Naive thymus-derived CD4-positive, alpha-beta T cell (primary cell): ENCODE data around the gene XYLT2. TPM values are rescaled to one million over a fixed set of nuclear protein-coding genes. Genes with fewer than 3 reads are reported as not detected.

Source experiments
- ATAC-seq: fragments of 150-1000 bp; cut with Tn5 transposase; 2 replicates; pipeline ENCODE4 v1.10.0; 2021; ENCODE audit warnings: mild to moderate bottlenecking, moderate library complexity
- CTCF ChIA-PET: fragments of 350-600 bp; sonication (Branson Sonifier 250); formaldehyde crosslinking; loops from one replicate; lab custom pipeline; 2021; ENCODE audit warnings: antibody characterized with exemption; lab: Charles Lee
- POLR2A ChIA-PET: fragments of 350-600 bp; sonication (Branson Sonifier 250); formaldehyde crosslinking; loops from one replicate; lab custom pipeline; 2021; ENCODE audit warnings: antibody characterized with exemption, inconsistent platforms; lab: Charles Lee
- DNase-seq, 9 donors: peaks; one replicate each; pipeline versions ENCODE4 v3.0.0 to v3.0.0-alpha.2; 2020 to 2022; ENCODE audit warnings: mixed read lengths in 1 of 9
- H3K27ac ChIP-seq: one replicate; pipeline ENCODE4 v1.7.0; 2013; ENCODE audit warnings: mild to moderate bottlenecking, low read depth, low read length, moderate library complexity
- H3K27me3 ChIP-seq, 2 donors: one replicate each; pipeline ENCODE4 v1.7.0; 2013; ENCODE audit warnings: low read length in 2 of 2, mild to moderate bottlenecking in 2 of 2, moderate library complexity in 2 of 2; ENCODE audit not compliant: control insufficient read depth in 2 of 2, insufficient read depth in 2 of 2
- H3K36me3 ChIP-seq, 3 experiments: 1 replicate in 2 of 3; 2 replicates in 1 of 3; pipeline ENCODE4 v1.7.0; 2013; ENCODE audit warnings: low read length in 3 of 3, mild to moderate bottlenecking in 3 of 3, moderate library complexity in 1 of 3; ENCODE audit not compliant: insufficient read depth in 3 of 3, control insufficient read depth in 2 of 3
- H3K4me1 ChIP-seq, 2 donors: one replicate each; pipeline ENCODE4 v1.7.0; 2013; ENCODE audit warnings: low read length in 2 of 2, mild to moderate bottlenecking in 2 of 2, moderate library complexity in 1 of 2; ENCODE audit not compliant: control insufficient read depth in 2 of 2, insufficient read depth in 2 of 2
- H3K4me3 ChIP-seq: 2 replicates; pipeline ENCODE4 v1.7.0; 2013; ENCODE audit warnings: mild to moderate bottlenecking, low read length
- H3K9me3 ChIP-seq, 3 experiments: 1 replicate in 2 of 3; 2 replicates in 1 of 3; pipeline ENCODE4 v1.7.0; 2013; ENCODE audit warnings: low read length in 3 of 3; ENCODE audit not compliant: control insufficient read depth in 2 of 3
- H3K27ac Mint-ChIP-seq, 9 donors: one replicate each; pipeline ENCODE4 v1.8.0; 2020 to 2022; ENCODE audit warnings: mixed read lengths in 9 of 9, mild to moderate bottlenecking in 8 of 9, moderate library complexity in 5 of 9, inconsistent platforms in 2 of 9
- H3K27me3 Mint-ChIP-seq, 5 donors: one replicate each; pipeline ENCODE4 v1.8.0; 2021 to 2022; ENCODE audit warnings: mixed read lengths in 5 of 5, mild to moderate bottlenecking in 1 of 5
- H3K36me3 Mint-ChIP-seq, 5 donors: one replicate each; pipeline ENCODE4 v1.8.0; 2020 to 2022; ENCODE audit warnings: mixed read lengths in 5 of 5, mild to moderate bottlenecking in 3 of 5, inconsistent platforms in 1 of 5
- H3K4me1 Mint-ChIP-seq, 7 donors: one replicate each; pipeline ENCODE4 v1.8.0; 2020 to 2022; ENCODE audit warnings: mixed read lengths in 7 of 7, mild to moderate bottlenecking in 3 of 7, inconsistent platforms in 1 of 7
- H3K4me3 Mint-ChIP-seq, 10 donors: one replicate each; pipeline ENCODE4 v1.8.0; 2020 to 2022; ENCODE audit warnings: mild to moderate bottlenecking in 10 of 10, mixed read lengths in 10 of 10, moderate library complexity in 6 of 10, inconsistent platforms in 2 of 10
- H3K9me3 Mint-ChIP-seq, 11 donors: one replicate each; pipeline ENCODE4 v1.8.0; 2020 to 2022; ENCODE audit warnings: mixed read lengths in 11 of 11, mild to moderate bottlenecking in 4 of 11, inconsistent platforms in 1 of 11, moderate library complexity in 1 of 11
- intact Hi-C, 2 donors: fragments of 100-400 bp; cut with micrococcal nuclease; formaldehyde crosslinking; loops; one replicate each; pipeline ENCODE4 v1.15.1; 2023
- polyA plus RNA-seq, 2 donors: library from polyadenylated mRNA; unstranded; fragments of 300-500 nt; fragmentation: Illumina TruSeq; gene quantifications; one replicate each; pipeline ENCODE4 v1.2.3, GENCODE V29; 2021
- total RNA-seq, 6 experiments: library from RNA in 5 of 6; stranded (reverse) in 5 of 6; gene quantifications; 1 replicate in 5 of 6; 2 replicates in 1 of 6; pipeline ENCODE4 v1.2.3 and lab custom pipeline; 2021 to 2026

XYLT2 gene
- total and polyA plus RNA-seq, 7 experiments from 2014 or later = 8.0 to 43.7 (median 25.0) TPM

DNA sequence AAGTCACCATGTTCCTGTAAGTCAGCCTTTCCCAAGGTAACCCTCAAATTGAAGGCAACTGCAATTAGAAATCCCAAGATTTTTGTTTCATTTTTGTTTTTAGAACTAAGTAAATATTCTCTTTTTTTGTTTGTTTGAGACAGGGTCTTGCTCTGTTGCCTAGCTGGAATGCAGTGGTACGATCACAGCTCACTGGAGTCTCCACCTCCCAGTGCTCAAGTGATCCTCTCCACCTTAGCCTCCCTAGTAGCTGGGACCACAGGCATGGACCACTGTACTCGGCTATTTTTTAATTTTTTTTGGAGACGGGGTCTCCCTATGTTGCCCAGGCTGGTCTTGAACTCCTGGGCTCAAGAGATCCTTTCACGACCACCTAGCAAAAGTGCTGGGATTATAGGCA, 62.0 kb downstream of the XYLT2 start:
- H3K27ac Mint-ChIP-seq = no peak overlapping the region
- ChIA-PET CTCF (no interaction called here), POLR2A (no interaction called here)
- peaks cover 0 to 2% (median 0%) of the 10 kb centered on the region in 7 donors for H3K4me1 Mint-ChIP-seq
- Histone ChIP-seq H3K4me3 (no peak overlapping the region), H3K27me3 (no peaks in the 10 kb centered on the region), H3K27ac (no peak overlapping the region), H3K36me3 (no peaks in the 10 kb centered on the region), H3K4me1 (no peaks in the 10 kb centered on the region), H3K9me3 (no peaks in the 10 kb centered on the region)
- no peaks in the 10 kb centered on the region for H3K36me3 Mint-ChIP-seq
- DNase-seq (no peak), ATAC-seq (no peak)
- H3K4me3 Mint-ChIP-seq = no peak overlapping the region
- peaks cover 0 to 5% (median 0%) of the 10 kb centered on the region in 11 donors for H3K9me3 Mint-ChIP-seq
- intact Hi-C loops = no loop called here
- peaks cover 6 to 40% (median 15%) of the 10 kb centered on the region in 5 donors for H3K27me3 Mint-ChIP-seq

Other genes starting within 250 kb of the XYLT2 start
- under 1 TPM in 2 of 5 experiments, not detected in 3; 0.70 to 0.78 TPM for gene SAMD14, start 216.0 kb upstream of the XYLT2 start, total RNA-seq
- not detected for gene SAMD14, start 216.0 kb upstream of the XYLT2 start, polyA plus RNA-seq
- gene PPP1R9B, start 195.4 kb upstream of the XYLT2 start, total RNA-seq = 100 to 1,000 TPM in 2 of 5 experiments, 10 to 100 TPM in 3; 63.1 to 142 (median 69.1) TPM
- under 1 TPM; 0.63 to 0.72 TPM for gene PPP1R9B, start 195.4 kb upstream of the XYLT2 start, polyA plus RNA-seq
- gene SGCA, start 180.1 kb upstream of the XYLT2 start, total RNA-seq = under 1 TPM in 1 of 5 experiments, not detected in 4; 0.69 TPM
- not detected for gene SGCA, start 180.1 kb upstream of the XYLT2 start, polyA plus RNA-seq
- gene COL1A1, start 144.5 kb upstream of the XYLT2 start, total RNA-seq = 10 to 100 TPM in 1 of 5 experiments, 1 to 10 TPM in 3, under 1 TPM in 1; 0.36 to 12.6 (median 1.2) TPM
- not detected for gene COL1A1, start 144.5 kb upstream of the XYLT2 start, polyA plus RNA-seq
- gene TMEM92, start 71.7 kb upstream of the XYLT2 start, total RNA-seq = under 1 TPM in 1 of 5 experiments, not detected in 4; 0.10 TPM
- not detected for gene TMEM92, start 71.7 kb upstream of the XYLT2 start, polyA plus RNA-seq
- gene MRPL27, start 27.1 kb downstream of the XYLT2 start, total RNA-seq = 10 to 100 TPM; 29.5 to 64.7 (median 32.0) TPM
- gene MRPL27, start 27.1 kb downstream of the XYLT2 start, polyA plus RNA-seq = 10 to 100 TPM; 47.0 to 51.3 TPM
- 10 to 100 TPM in 1 of 5 experiments, 1 to 10 TPM in 3, under 1 TPM in 1; 0.61 to 17.5 (median 2.2) TPM for gene EME1, start 27.1 kb downstream of the XYLT2 start, total RNA-seq
- gene EME1, start 27.1 kb downstream of the XYLT2 start, polyA plus RNA-seq = not detected
- 10 to 100 TPM; 27.6 to 67.1 (median 42.4) TPM for gene LRRC59, start 51.4 kb downstream of the XYLT2 start, total RNA-seq
- gene LRRC59, start 51.4 kb downstream of the XYLT2 start, polyA plus RNA-seq = 10 to 100 TPM; 13.4 to 15.2 TPM
- 10 to 100 TPM; 20.1 to 36.2 (median 22.9) TPM for gene ACSF2, start 80.1 kb downstream of the XYLT2 start, total RNA-seq
- 1 to 10 TPM; 2.2 to 2.6 TPM for gene ACSF2, start 80.1 kb downstream of the XYLT2 start, polyA plus RNA-seq
- gene CHAD, start 122.8 kb downstream of the XYLT2 start, total RNA-seq = not detected
- not detected for gene CHAD, start 122.8 kb downstream of the XYLT2 start, polyA plus RNA-seq
- 10 to 100 TPM; 38.3 to 91.0 (median 54.6) TPM for gene RSAD1, start 132.7 kb downstream of the XYLT2 start, total RNA-seq
- 10 to 100 TPM; 56.8 to 76.0 TPM for gene RSAD1, start 132.7 kb downstream of the XYLT2 start, polyA plus RNA-seq
- 1 to 10 TPM in 4 of 5 experiments, under 1 TPM in 1; 0.90 to 9.0 (median 8.6) TPM for gene MYCBPAP, start 162.3 kb downstream of the XYLT2 start, total RNA-seq
- gene MYCBPAP, start 162.3 kb downstream of the XYLT2 start, polyA plus RNA-seq = under 1 TPM in 1 of 2 donors, not detected in 1; 0.59 TPM
- gene EPN3, start 186.6 kb downstream of the XYLT2 start, total RNA-seq = not detected
- not detected for gene EPN3, start 186.6 kb downstream of the XYLT2 start, polyA plus RNA-seq
- gene SPATA20, start 201.0 kb downstream of the XYLT2 start, total RNA-seq = 10 to 100 TPM; 14.3 to 19.4 (median 16.4) TPM
- gene SPATA20, start 201.0 kb downstream of the XYLT2 start, polyA plus RNA-seq = 1 to 10 TPM; 3.7 to 5.6 TPM
- gene CACNA1G, start 214.6 kb downstream of the XYLT2 start, total RNA-seq = not detected
- not detected for gene CACNA1G, start 214.6 kb downstream of the XYLT2 start, polyA plus RNA-seq